ENCODE data around the gene HBA1.
"Not testable (repeated sequence)": the region's sequence is repeated elsewhere in the genome, so short reads cannot be mapped to it uniquely, and the experiment has no call there.

DNA sequence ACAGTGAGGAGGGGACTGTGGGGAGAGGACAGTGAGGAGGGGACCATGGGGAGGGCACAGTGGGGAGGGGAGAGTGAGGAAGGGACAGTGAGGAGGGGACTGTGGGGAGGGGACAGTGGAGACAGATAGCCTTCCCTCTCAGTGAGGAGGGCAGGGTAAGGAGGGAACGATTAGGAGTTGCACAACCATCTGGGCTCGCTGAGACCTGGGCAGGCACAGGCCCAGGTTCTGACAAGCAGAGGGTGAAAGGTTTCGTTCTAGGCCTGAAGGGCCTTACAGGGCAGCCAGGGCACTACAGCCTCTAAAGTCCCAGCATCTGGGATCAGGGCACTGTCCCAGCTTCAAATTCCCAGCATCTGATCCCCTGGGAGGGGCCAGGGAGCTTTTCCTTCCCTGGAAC, 12.8 kb upstream of the HBA1 start:
- not testable (repeated sequence) for TF ChIP-seq MED1 (CRISPR knock-in tag; IDR thresholded peaks at IDR 0.05; ENCODE audit: borderline replicate concordance); ZNF589 (CRISPR knock-in tag; IDR thresholded peaks at IDR 0.05; ENCODE audit: low read depth); ZC3H4 (CRISPR knock-in tag; IDR thresholded peaks at IDR 0.05; ENCODE audit: borderline replicate concordance); TAF1 (IDR thresholded peaks at IDR 0.05; ENCODE audit: control insufficient read depth, extremely low read depth, insufficient read depth, low read length, severe bottlenecking); POLR2A (conservative IDR thresholded peaks at IDR 0.05); MYNN (IDR thresholded peaks at IDR 0.05); MYNN (CRISPR knock-in tag; IDR thresholded peaks at IDR 0.05); RFX5 (IDR thresholded peaks at IDR 0.05; ENCODE audit: low read depth, low read length); LEF1 (IDR thresholded peaks at IDR 0.05)
- TF ChIP-seq, protein P1, sequence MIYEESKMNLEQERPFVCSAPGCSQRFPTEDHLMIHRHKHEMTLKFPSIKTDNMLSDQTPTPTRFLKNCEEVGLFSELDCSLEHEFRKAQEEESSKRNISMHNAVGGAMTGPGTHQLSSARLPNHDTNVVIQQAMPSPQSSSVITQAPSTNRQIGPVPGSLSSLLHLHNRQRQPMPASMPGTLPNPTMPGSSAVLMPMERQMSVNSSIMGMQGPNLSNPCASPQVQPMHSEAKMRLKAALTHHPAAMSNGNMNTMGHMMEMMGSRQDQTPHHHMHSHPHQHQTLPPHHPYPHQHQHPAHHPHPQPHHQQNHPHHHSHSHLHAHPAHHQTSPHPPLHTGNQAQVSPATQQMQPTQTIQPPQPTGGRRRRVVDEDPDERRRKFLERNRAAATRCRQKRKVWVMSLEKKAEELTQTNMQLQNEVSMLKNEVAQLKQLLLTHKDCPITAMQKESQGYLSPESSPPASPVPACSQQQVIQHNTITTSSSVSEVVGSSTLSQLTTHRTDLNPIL (CRISPR knock-in tag; IDR thresholded peaks at IDR 0.05) = not testable (repeated sequence)
- TF ChIP-seq, protein P2, sequence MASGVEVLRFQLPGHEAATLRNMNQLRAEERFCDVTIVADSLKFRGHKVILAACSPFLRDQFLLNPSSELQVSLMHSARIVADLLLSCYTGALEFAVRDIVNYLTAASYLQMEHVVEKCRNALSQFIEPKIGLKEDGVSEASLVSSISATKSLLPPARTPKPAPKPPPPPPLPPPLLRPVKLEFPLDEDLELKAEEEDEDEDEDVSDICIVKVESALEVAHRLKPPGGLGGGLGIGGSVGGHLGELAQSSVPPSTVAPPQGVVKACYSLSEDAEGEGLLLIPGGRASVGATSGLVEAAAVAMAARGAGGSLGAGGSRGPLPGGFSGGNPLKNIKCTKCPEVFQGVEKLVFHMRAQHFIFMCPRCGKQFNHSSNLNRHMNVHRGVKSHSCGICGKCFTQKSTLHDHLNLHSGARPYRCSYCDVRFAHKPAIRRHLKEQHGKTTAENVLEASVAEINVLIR (CRISPR knock-in tag; IDR thresholded peaks at IDR 0.05) = not testable (repeated sequence)
